Fibroblast of lung (primary cell): Measurements from ENCODE around the gene IL16.

Experiments used
- CTCF ChIP-seq, 2 donors: IDR thresholded peaks in 1 of 2; conservative IDR thresholded peaks in 1 of 2; 1 replicate in 1 of 2; 2 replicates in 1 of 2; pipeline ENCODE4 v1.5.1; 2011 to 2012; ENCODE audit warnings: low read length in 2 of 2, control low read depth in 1 of 2, inconsistent platforms in 1 of 2, low read depth in 1 of 2, mild to moderate bottlenecking in 1 of 2
- EZH2 ChIP-seq: IDR thresholded peaks from 2 replicates; pipeline ENCODE4 v1.5.1; 2012; ENCODE audit warnings: low read length, control low read depth, mild to moderate bottlenecking; ENCODE audit errors: missing control alignments

- TF ChIP-seq CTCF (conservative IDR thresholded peaks at IDR 0.05 in 1 of 2, IDR thresholded peaks at IDR 0.05 in 1 of 2; ENCODE audit: low read depth in 1 of 2, low read length in 2 of 2) (no peak), EZH2 (no peak)
Observed at GRCh38 chr15:81301815-81302399, 105.2 kb downstream of the IL16 start.
